Stimulated activated CD4-positive, alpha-beta T cell treated with anti-CD3 and anti-CD28 coated beads, Interleukin-4, amount 100 ng/mL, for 48 hours (primary cell): ENCODE data around the gene NSF.
A peak's percentile ranks its signal among the peaks of the same experiment; 100 is the strongest.
"Not testable (repeated sequence)": the region's sequence is repeated elsewhere in the genome, so short reads cannot be mapped to it uniquely, and the experiment has no call there.

Experiments used
- DNase-seq, 2 donors: peaks; one replicate each; pipeline ENCODE4 v3.0.0-alpha.2; 2020; ENCODE audit warnings: low read depth in 2 of 2

The NSF gene

DNA sequence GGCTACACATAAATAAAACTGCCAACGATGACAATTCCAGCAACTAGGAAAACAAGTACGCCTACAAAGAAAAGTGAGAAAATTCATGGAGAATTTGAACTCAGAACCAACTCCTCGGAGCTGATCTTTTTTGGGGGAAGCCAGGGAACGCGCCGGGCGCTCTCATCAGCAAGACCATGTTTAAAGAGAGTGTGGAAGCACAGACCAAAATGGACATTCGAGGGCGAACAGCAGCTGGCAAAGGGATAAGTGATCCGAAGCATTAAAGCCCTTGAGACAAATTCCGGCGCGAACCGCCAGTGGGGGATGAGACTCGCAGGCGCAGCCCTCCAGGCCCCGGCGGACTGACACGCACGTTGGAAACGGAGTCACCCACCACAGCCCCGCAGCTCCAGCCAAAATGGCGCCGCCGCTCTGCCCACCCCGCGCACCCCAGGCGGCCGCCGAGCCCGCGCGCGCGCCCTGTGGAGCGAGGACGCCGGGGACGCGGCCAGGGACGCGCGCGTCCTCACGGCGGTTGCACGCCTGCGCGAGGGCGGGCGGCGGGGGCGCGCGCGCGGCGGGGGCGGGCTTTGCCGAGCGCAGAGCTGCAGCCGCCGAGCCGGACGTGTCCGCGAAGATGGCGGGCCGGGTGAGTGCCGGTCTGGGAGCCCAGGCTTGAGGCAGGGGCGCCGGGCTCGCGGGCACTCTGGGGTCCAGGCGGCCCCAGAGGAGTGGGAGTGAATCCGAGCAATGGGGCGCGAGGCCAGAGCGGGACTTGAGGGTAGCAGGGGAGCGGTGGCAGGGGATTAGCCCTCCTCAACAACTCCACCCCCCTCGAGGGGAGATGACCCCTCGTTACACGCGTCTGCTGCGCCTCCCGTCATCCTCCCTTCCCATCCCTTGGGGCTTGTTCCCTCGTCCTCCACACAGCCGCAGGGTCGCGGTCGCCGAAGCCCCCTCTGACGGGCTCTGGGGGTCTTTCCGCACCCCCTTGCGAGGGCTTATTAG lies at the start of gene NSF:
Gene NSF, plus strand, starts transcription at position 513 of the 990 bp plus-strand sequence. Its CDS starts 107 bp downstream, at position 620.
- not testable (repeated sequence) for DNase-seq

GRCh38 chr17:46548607-46549006 lies 41.9 kb upstream of the NSF start:
- not testable (repeated sequence) for DNase-seq

DNA sequence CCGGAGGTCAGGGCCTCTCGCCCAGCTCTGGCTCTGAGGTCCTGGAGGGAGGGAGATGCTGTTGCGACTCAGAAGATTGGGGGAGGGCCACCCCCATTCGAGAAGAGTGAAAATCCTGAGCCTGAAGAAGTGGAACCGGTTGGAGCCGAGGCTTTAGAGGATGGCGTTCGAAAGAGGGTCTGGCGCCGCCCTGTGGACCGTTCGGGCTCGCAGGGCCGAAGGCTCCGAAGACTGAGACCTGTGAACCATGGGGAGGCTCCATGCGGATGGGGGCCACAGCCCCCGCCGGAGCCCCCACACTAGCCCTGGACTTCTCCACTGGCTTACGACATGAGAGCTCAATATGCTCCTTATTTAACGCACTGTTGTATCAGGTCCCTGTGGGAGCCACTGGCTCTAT lies 31.3 kb upstream of the NSF start:
- DNase-seq = not testable (repeated sequence)

DNA sequence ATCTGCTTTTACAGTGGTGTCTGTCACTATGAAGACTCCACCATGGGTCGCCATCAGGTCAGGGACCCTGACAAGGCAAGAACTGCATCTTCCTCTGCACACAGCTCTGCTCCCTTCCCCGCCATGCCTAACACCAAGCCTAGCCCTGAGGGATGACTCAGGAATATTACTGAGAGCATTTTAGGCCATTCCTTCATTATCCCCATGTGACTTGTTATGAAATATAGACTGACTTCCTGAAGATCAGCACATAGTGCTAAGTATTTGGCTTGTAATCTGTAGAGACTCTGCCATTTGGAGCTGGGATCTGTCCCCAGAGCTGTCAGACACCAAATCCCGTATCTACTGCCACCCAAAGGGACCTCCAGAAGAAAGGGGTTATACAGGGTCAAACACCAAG lies 30.4 kb upstream of the NSF start:
- DNase-seq = not testable (repeated sequence)

DNA sequence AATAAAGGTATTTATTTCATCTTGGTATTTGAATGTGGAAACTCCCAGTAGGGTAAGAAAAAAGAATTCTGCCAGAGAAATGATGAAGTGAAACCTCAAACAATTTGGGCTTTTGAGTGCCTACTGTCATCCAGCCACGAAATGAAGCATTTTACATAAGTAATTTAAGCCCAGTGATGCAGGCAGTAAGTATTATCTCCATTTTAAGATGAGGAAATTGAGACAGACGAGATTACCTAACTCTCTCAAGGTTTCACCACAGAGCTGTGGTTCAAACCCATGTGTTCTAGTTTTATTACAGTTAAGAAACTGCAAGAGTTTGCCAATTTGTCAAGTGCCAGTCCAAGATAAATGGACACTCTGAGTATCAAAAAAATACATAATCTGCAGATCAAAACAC lies 24.2 kb upstream of the NSF start:
- DNase-seq = not testable (repeated sequence)

- DNase-seq = not testable (repeated sequence)
Observed at GRCh38 chr17:46566980-46567379, 23.5 kb upstream of the NSF start.

GRCh38 chr17:46571796-46572195 lies 18.7 kb upstream of the NSF start:
- DNase-seq = not testable (repeated sequence)

GRCh38 chr17:46579083-46580075 lies 11.1 kb upstream of the NSF start, which contains the start of gene ARL17A:
ARL17A (minus strand) TSS chr17:46579691; CDS start chr17:46576322, 3,369 bp downstream.
- DNase-seq = peak; percentile 40 to 51

- DNase-seq = not testable (repeated sequence)
Observed at GRCh38 chr17:46580082-46580481, 10.4 kb upstream of the NSF start.

DNA sequence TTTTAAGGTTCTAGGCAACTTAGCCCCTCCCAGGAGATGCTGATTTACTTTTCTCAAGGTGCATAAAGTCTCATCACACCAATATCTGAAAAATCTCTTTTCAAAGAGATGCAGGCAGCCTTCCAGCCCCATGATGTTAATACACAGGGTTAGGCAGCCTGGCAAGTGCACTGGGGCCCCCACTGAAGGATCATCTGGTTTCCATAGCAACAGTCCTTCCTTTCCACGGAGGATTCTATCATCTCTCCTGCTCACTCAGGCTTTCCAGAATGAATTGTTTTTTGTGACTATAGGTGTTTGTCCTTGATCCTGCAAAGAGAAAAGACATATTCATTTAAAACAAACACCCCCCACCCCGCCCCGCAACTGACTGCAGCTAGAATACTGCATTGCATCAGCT lies 5.0 kb upstream of the NSF start:
- not testable (repeated sequence) for DNase-seq

GRCh38 chr17:46591332-46591731 lies 863 bp downstream of the NSF start:
- DNase-seq = not testable (repeated sequence)

DNA sequence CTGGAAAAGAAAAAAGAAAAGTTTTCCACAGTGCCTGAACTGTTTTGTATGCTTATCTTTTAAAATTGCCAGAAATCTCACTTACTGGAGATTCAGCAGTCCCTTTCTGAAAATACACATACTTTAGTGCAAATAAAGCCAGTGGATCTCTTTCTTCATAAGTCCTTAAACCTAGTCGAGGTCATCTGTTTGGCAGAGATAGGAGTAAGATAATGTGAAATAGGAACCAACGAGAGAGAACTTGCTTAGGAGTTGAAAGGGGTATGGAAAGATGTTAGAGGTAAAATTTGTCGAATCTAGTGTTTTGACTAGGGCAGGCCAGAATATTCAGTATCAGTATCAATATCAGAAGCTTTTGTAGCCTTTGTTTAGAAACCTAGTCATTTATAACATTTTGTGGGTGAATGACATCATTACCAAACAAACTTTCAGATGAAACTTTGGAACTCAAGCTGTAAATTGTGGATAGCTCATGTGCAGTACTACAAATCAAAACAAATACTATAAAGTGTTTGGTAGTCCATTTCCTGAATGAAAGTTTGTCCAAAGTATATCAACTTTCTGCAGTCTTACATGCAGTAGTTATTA lies 8.0 kb downstream of the NSF start:
- DNase-seq = not testable (repeated sequence)

DNA sequence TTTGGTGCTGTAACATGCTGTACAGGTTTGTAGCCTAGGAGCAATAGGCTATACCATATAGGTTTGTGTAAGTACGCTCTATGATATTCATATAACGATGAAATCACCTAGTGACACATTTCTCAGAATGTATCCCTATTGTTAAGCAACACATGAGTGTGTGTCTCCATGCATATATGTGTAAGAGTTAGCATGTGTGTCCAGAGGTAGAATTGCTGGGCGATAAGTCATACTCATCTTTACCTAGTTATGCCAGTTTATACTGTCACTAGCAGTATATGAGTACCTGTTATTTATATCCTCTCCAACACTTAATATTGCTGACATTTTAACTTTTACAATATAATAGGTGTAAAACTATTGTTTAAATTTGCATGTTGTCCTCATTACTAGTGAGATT lies 10.3 kb downstream of the NSF start:
- DNase-seq = not testable (repeated sequence)

GRCh38 chr17:46603125-46603524 lies 12.7 kb downstream of the NSF start:
- DNase-seq = not testable (repeated sequence)

- DNase-seq = not testable (repeated sequence)
Observed at GRCh38 chr17:46611304-46611703, 20.8 kb downstream of the NSF start.

- not testable (repeated sequence) for DNase-seq
Observed at GRCh38 chr17:46613876-46614275, 23.4 kb downstream of the NSF start.

GRCh38 chr17:46617121-46617520 lies 26.7 kb downstream of the NSF start:
- not testable (repeated sequence) for DNase-seq

- DNase-seq = not testable (repeated sequence)
Observed at GRCh38 chr17:46618975-46619374, 28.5 kb downstream of the NSF start.

DNA sequence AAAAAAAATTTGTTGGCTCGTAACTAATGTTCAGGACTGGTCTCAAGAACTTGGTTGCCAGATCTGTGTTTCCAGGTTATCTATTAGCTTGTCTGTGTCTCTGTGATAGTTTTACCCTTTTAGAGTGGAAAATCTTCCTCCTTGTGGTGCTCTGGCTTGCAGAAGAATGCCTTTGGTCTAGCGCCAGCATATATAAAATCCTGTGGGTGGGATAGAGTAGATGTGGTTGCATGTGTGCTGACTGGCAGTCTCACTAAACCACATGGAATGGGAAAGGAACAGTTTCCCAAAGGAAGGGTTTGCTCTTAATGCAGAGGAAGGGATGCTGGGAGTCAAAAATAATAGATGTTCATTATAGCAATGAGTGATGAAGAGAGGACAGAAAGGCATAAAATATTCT lies 33.3 kb downstream of the NSF start:
- not testable (repeated sequence) for DNase-seq

DNA sequence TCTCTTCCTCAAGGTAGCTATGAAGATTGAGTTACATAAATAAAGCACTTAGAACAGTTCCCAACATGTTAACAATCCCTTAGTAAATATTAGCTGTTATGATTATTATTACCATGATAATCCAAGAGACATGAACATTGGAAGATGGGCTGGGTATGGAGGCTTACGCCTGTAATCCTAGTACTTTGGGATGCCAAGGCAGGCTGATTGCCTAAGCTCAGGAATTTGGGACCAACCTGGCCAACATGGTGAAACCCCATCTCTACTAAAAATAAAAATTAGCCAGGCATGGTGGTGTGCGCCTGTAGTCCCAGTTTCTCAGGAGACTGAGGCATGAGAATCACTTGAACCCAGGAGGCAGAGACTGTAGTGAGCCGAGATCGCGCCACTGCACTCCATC lies 34.3 kb downstream of the NSF start:
- not testable (repeated sequence) for DNase-seq

DNA sequence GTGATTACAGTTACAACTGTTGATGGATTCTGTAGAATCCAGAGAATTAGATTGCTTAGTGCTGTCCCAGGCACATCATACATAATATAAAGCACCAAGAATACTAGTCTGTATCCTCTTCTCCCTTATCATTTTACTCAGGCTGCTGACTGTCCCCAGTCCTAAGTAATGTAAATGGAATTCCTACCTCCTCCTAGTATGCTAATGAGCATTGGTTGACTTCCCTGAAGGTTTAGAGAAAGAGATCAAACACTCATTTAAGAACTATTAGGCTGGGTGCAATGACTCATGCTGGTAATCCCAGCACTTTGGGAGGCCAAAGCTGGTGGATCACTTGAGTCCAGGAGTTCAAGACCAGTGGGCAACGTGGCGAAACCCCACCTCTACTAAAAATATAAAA lies 37.0 kb downstream of the NSF start:
- DNase-seq = not testable (repeated sequence)
